IMR-90 (cell line): ENCODE results near the gene MACO1. TPM values are rescaled to one million over a fixed set of nuclear protein-coding genes. Genes with fewer than 3 reads are reported as not detected.

Source experiments
- ATAC-seq: fragments of 200-7000 bp; cut with Tn5 transposase; 2 replicates; pipeline ENCODE4 v1.9.1; 2020; ENCODE audit warnings: low read depth, mild to moderate bottlenecking, moderate library complexity
- BruUV-seq: library from RNA; stranded (reverse); fragments of 400-500 nt; replicated peaks from 2 replicates; lab custom pipeline; 2021; lab: Mats Ljungman, UMichigan
- CTCF ChIA-PET: fragments of 300-600 bp; formaldehyde crosslinking; extraction: SDS; loops from one replicate; lab custom pipeline; 2021; ENCODE audit warnings: antibody characterized with exemption; lab: Yijun Ruan, JAX
- POLR2A ChIA-PET: fragments of 300-600 bp; sonication (Branson Sonifier 250); formaldehyde crosslinking; loops from one replicate; lab custom pipeline; 2022; ENCODE audit warnings: antibody characterized with exemption; ENCODE audit not compliant: unreplicated experiment; lab: Charles Lee
- DNase-seq: peaks from one replicate; pipeline ENCODE4 v3.0.0; 2013
- H2AFZ ChIP-seq: replicated peaks from 2 replicates; pipeline ENCODE3; 2013; ENCODE audit warnings: low read length, mild to moderate bottlenecking; ENCODE audit not compliant: poor library complexity
- H2AK5ac ChIP-seq: 2 replicates; pipeline ENCODE4 v1.6.1; 2013; ENCODE audit warnings: low read depth, low read length, inconsistent platforms
- H2AK9ac ChIP-seq: replicated peaks from 2 replicates; pipeline ENCODE3; 2013; ENCODE audit warnings: mild to moderate bottlenecking, low read depth, low read length, moderate library complexity; ENCODE audit not compliant: poor library complexity
- H2BK120ac ChIP-seq: 2 replicates; pipeline ENCODE4 v1.6.1; 2013; ENCODE audit warnings: low read depth, low read length, inconsistent platforms
- H2BK15ac ChIP-seq: 3 replicates; pipeline ENCODE4 v1.6.1; 2013; ENCODE audit warnings: low read depth, low read length, inconsistent platforms
- H2BK20ac ChIP-seq: 2 replicates; pipeline ENCODE4 v1.6.1; 2013; ENCODE audit warnings: low read depth, mild to moderate bottlenecking, inconsistent platforms, low read length, moderate library complexity
- H2BK5ac ChIP-seq: 2 replicates; pipeline ENCODE4 v1.6.1; 2013; ENCODE audit warnings: mild to moderate bottlenecking, low read depth, low read length, inconsistent platforms; ENCODE audit not compliant: poor library complexity, severe bottlenecking
- H3K14ac ChIP-seq: replicated peaks from 2 replicates; pipeline ENCODE4 v1.6.1; 2013; ENCODE audit warnings: low read depth, low read length, inconsistent platforms
- H3K18ac ChIP-seq: 2 replicates; pipeline ENCODE4 v1.6.1; 2013; ENCODE audit warnings: low read depth, low read length, control low read depth
- H3K23ac ChIP-seq: 2 replicates; pipeline ENCODE4 v1.6.1; 2013; ENCODE audit warnings: low read depth, low read length, inconsistent platforms
- H3K27ac ChIP-seq: 2 replicates; pipeline ENCODE4 v1.5.1; 2013; ENCODE audit warnings: mild to moderate bottlenecking, control low read depth, low read length; ENCODE audit not compliant: insufficient read depth
- H3K27me3 ChIP-seq: 2 replicates; pipeline ENCODE4 v1.6.1; 2013; ENCODE audit warnings: low read length; ENCODE audit not compliant: control insufficient read depth, insufficient read depth
- H3K36me3 ChIP-seq: 2 replicates; pipeline ENCODE4 v1.6.1; 2013; ENCODE audit warnings: low read length, mixed read lengths; ENCODE audit not compliant: control insufficient read depth, insufficient read depth
- H3K4ac ChIP-seq: 2 replicates; pipeline ENCODE4 v1.6.1; 2013; ENCODE audit warnings: low read depth, low read length, inconsistent platforms
- H3K4me1 ChIP-seq: 2 replicates; pipeline ENCODE4 v1.6.1; 2013; ENCODE audit warnings: low read length, mixed read lengths; ENCODE audit not compliant: control insufficient read depth, insufficient read depth
- H3K4me2 ChIP-seq: 2 replicates; pipeline ENCODE4 v1.6.1; 2013; ENCODE audit warnings: low read depth, mild to moderate bottlenecking, control low read depth, low read length, moderate library complexity
- H3K4me3 ChIP-seq: 2 replicates; pipeline ENCODE4 v1.5.1; 2013; ENCODE audit warnings: low read depth, mild to moderate bottlenecking, control low read depth, low read length, moderate library complexity; ENCODE audit not compliant: insufficient read depth
- H3K56ac ChIP-seq: 2 replicates; pipeline ENCODE4 v1.6.1; 2013; ENCODE audit warnings: low read length, inconsistent platforms; ENCODE audit not compliant: insufficient read depth; ENCODE audit errors: extremely low read depth
- H3K79me1 ChIP-seq, 2 experiments: 2 replicates each; pipeline ENCODE4 v1.6.1; 2013; ENCODE audit warnings: low read length in 2 of 2, inconsistent platforms in 1 of 2, low read depth in 1 of 2
- H3K9ac ChIP-seq: 2 replicates; pipeline ENCODE4 v1.6.1; 2013; ENCODE audit warnings: low read depth, low read length, control low read depth
- H3K9me1 ChIP-seq: 2 replicates; pipeline ENCODE4 v1.6.1; 2013; ENCODE audit warnings: low read length, inconsistent platforms; ENCODE audit not compliant: insufficient read depth
- H3K9me3 ChIP-seq: 2 replicates; pipeline ENCODE4 v1.6.1; 2013; ENCODE audit warnings: low read length; ENCODE audit not compliant: control insufficient read depth, insufficient read depth
- H4K20me1 ChIP-seq: 2 replicates; pipeline ENCODE4 v1.6.1; 2013; ENCODE audit warnings: low read length, inconsistent platforms; ENCODE audit not compliant: insufficient read depth
- H4K5ac ChIP-seq: 2 replicates; pipeline ENCODE4 v1.6.1; 2013; ENCODE audit warnings: mild to moderate bottlenecking, low read depth, low read length, control low read depth
- H4K8ac ChIP-seq, 2 experiments: 2 replicates each; pipeline ENCODE4 v1.6.1; 2013; ENCODE audit warnings: low read depth in 2 of 2, low read length in 2 of 2, control low read depth in 1 of 2, inconsistent platforms in 1 of 2
- H4K91ac ChIP-seq: 2 replicates; pipeline ENCODE4 v1.6.1; 2013; ENCODE audit warnings: low read depth, low read length, inconsistent platforms; ENCODE audit not compliant: insufficient read depth
- BHLHE40 ChIP-seq: fragments of 150-350 bp; IDR thresholded peaks from 2 replicates; pipeline ENCODE4 v1.6.1; 2016; ENCODE audit warnings: mild to moderate bottlenecking, low read depth, low read length
- CEBPB ChIP-seq: IDR thresholded peaks from 2 replicates; pipeline ENCODE4 v1.6.1; 2012; ENCODE audit warnings: low read depth, low read length, improper control_type of control experiment
- CHD1 ChIP-seq: IDR thresholded peaks from 2 replicates; pipeline ENCODE4 v1.6.1; 2012; ENCODE audit warnings: low read depth, low read length, improper control_type of control experiment
- FOS ChIP-seq: fragments of 150-350 bp; IDR thresholded peaks from 2 replicates; pipeline ENCODE4 v1.6.1; 2016; ENCODE audit warnings: low read depth, low read length
- MAFK ChIP-seq: IDR thresholded peaks from 2 replicates; pipeline ENCODE4 v1.6.1; 2012; ENCODE audit warnings: low read depth, low read length, improper control_type of control experiment
- MAZ ChIP-seq: IDR thresholded peaks from 2 replicates; pipeline ENCODE4 v1.6.1; 2012; ENCODE audit warnings: low read depth, mild to moderate bottlenecking, low read length, improper control_type of control experiment, moderate library complexity, borderline replicate concordance
- MXI1 ChIP-seq: IDR thresholded peaks from 2 replicates; pipeline ENCODE4 v1.6.1; 2012; ENCODE audit warnings: low read depth, mild to moderate bottlenecking, low read length, moderate library complexity, borderline replicate concordance
- NFE2L2 ChIP-seq: fragments of 150-350 bp; IDR thresholded peaks from 2 replicates; pipeline ENCODE4 v1.6.1; 2016; ENCODE audit warnings: low read depth, mild to moderate bottlenecking, low read length
- POLR2A ChIP-seq: IDR thresholded peaks from 2 replicates; pipeline ENCODE4 v1.6.1; 2012; ENCODE audit warnings: mild to moderate bottlenecking, low read depth, low read length
- RAD21 ChIP-seq: IDR thresholded peaks from 2 replicates; pipeline ENCODE4 v1.6.1; 2012; ENCODE audit warnings: low read length, improper control_type of control experiment
- RCOR1 ChIP-seq: IDR thresholded peaks from 2 replicates; pipeline ENCODE4 v1.6.1; 2012; ENCODE audit warnings: mild to moderate bottlenecking, low read length, improper control_type of control experiment; ENCODE audit not compliant: insufficient replicate concordance
- RFX5 ChIP-seq: IDR thresholded peaks from 2 replicates; pipeline ENCODE4 v1.8.0; 2012; ENCODE audit warnings: low read depth, mild to moderate bottlenecking, low read length, moderate library complexity
- SMC3 ChIP-seq: fragments of 150-350 bp; IDR thresholded peaks from 2 replicates; pipeline ENCODE4 v1.6.1; 2016; ENCODE audit warnings: low read depth, mild to moderate bottlenecking, antibody characterized with exemption, low read length, moderate library complexity
- WGBS, 2 experiments: methylation state at CpG; one replicate each; pipeline versions ENCODE4 v1.1.5 to v1.1.7; 2013; ENCODE audit warnings: missing lambda C conversion rate in 2 of 2; ENCODE audit not compliant: insufficient read length in 1 of 2; ENCODE audit errors: extremely low coverage in 2 of 2; 5-methylcytosine and 5-hydroxymethylcytosine counted together
- dilution Hi-C: fragments of 300-500 bp; cut with HindIII; formaldehyde crosslinking; loops from one replicate; pipeline ENCODE4 v1.14.3; 2018; ENCODE audit warnings: low sequenced_read_pairs; ENCODE audit not compliant: unreplicated experiment
- in situ Hi-C: fragments of 300-500 bp; cut with MboI; formaldehyde crosslinking; loops from 3 replicates; pipeline ENCODE4 v1.14.3; 2019; ENCODE audit warnings: low sequenced_read_pairs, inconsistent platforms, mixed read lengths
- intact Hi-C: fragments of 100-400 bp; cut with micrococcal nuclease; formaldehyde crosslinking; loops from 2 replicates; pipeline ENCODE4 v1.10.0; 2022
- polyA plus RNA-seq, 3 experiments: library from polyadenylated mRNA; depleted of rRNA; stranded (reverse); fragments of >200 nt; gene quantifications; 2 replicates each; pipeline ENCODE4 v1.2.3, GENCODE V29; 2012; ENCODE audit warnings: low replicate concordance in 1 of 3
- total RNA-seq: library from RNA; depleted of rRNA; stranded (reverse); fragments of >200 nt; gene quantifications from 2 replicates; pipeline ENCODE4 v1.2.3, GENCODE V29; 2012
- TF ChIP-seq, protein P1 (sequence below): conservative IDR thresholded peaks from 2 replicates; pipeline ENCODE4 v1.5.1; 2012; ENCODE audit warnings: mild to moderate bottlenecking, low read depth, low read length, improper control_type of control experiment
- TF ChIP-seq, protein P2 (sequence below): fragments of 150-350 bp; IDR thresholded peaks from 2 replicates; pipeline ENCODE4 v1.6.1; 2017; ENCODE audit warnings: mild to moderate bottlenecking, antibody characterized with exemption, low read length, low read depth
- TF ChIP-seq, protein P3 (sequence below): fragments of 150-350 bp; IDR thresholded peaks from 2 replicates; pipeline ENCODE4 v1.6.1; 2016; ENCODE audit warnings: low read depth, mild to moderate bottlenecking, low read length, moderate library complexity, borderline replicate concordance

The MACO1 gene
- total and polyA plus RNA-seq, 2 of the 4 experiments (the other 2 are of a cell fraction), result 6.8 to 12.7 TPM

DNA sequence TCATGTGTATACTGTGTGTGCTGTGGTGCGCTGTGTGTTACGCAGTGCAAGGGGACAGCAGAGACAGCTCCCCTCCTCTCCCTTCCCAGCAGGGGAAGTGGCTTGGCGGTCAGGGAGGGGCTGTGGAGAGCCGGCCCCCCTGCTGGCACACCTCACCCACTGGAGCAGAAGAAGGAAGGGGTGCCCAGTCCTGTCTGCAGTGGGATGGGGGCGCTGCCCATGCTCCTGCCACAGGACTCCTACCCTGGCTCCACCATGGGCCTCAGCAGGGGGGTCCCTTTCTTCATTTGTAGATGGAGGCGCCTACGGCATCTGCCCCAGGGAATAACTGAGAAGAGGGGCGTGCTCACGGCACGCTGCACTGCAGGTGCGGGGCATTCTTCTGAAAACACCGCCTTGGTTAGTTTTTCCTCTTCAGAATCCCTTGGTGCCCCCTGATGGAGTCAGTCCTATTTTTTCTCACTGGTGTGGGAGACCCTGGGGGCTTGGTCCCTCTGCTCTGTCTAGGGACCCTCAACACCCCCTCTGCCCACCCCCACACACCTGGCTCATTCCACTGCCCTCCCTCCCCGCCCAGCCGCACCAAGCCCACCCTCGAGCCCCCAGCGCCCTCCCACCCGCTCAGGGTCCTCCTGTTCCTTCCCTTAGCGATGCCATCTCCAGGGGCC, 99.0 kb downstream of the MACO1 start:
- Histone ChIP-seq H3K9me1 (peaks cover 5% of the 10 kb centered on the region; the same call in 1 of the 2 replicates), H3K14ac (no peak overlapping the region), H2AK5ac (0 out of 2 replicates have a peak overlapping the region, but pooled peaks have one; percentile 48), H3K56ac (no peak overlapping the region), H2BK120ac (no peak overlapping the region), H2AFZ (no peak overlapping the region), H2BK15ac (no peak overlapping the region), H4K91ac (no peak overlapping the region), H3K27ac (no peak overlapping the region), H3K9me3 (peaks cover 11% of the 10 kb centered on the region), H3K4me3 (no peak overlapping the region), H3K79me1 (no peaks in the 10 kb centered on the region), H3K23ac (no peak overlapping the region), H3K36me3 (no peaks in the 10 kb centered on the region), H3K4ac (no peak overlapping the region), H3K18ac (no peak overlapping the region), H3K4me1 (no peaks in the 10 kb centered on the region), H2BK20ac (no peak overlapping the region), H4K20me1 (no peaks in the 10 kb centered on the region), H3K27me3 (peaks cover 21% of the 10 kb centered on the region), H4K8ac (no peak overlapping the region), H3K9ac (no peak overlapping the region), H4K5ac (no peak overlapping the region), H2AK9ac (no peak overlapping the region), H2BK5ac (peak overlapping the region; percentile 70), H3K4me2 (no peak overlapping the region)
- intact Hi-C loops, result loop anchor here (10.0 kb wide), 1 partner anchor 245 kb away; no protein-coding TSS in a partner anchor
- no CpG with 5 or more reads among the region's 18 CpGs for WGBS, 2 experiments
- DNase-seq, result no peak
- in situ Hi-C loops, result loop anchor here (10.0 kb wide), 1 partner anchor 245 kb away; no protein-coding TSS in a partner anchor
- POLR2A ChIA-PET, result no interaction called here
- dilution Hi-C loops, result no loop called here
- TF ChIP-seq POLR2A, result no peak
- no peak for TF ChIP-seq CEBPB
- TF ChIP-seq, protein P1, sequence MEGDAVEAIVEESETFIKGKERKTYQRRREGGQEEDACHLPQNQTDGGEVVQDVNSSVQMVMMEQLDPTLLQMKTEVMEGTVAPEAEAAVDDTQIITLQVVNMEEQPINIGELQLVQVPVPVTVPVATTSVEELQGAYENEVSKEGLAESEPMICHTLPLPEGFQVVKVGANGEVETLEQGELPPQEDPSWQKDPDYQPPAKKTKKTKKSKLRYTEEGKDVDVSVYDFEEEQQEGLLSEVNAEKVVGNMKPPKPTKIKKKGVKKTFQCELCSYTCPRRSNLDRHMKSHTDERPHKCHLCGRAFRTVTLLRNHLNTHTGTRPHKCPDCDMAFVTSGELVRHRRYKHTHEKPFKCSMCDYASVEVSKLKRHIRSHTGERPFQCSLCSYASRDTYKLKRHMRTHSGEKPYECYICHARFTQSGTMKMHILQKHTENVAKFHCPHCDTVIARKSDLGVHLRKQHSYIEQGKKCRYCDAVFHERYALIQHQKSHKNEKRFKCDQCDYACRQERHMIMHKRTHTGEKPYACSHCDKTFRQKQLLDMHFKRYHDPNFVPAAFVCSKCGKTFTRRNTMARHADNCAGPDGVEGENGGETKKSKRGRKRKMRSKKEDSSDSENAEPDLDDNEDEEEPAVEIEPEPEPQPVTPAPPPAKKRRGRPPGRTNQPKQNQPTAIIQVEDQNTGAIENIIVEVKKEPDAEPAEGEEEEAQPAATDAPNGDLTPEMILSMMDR, result no peak
- TF ChIP-seq RAD21, result no peak
- no peak for TF ChIP-seq MAZ
- TF ChIP-seq MAFK, result no peak
- TF ChIP-seq, protein P2, sequence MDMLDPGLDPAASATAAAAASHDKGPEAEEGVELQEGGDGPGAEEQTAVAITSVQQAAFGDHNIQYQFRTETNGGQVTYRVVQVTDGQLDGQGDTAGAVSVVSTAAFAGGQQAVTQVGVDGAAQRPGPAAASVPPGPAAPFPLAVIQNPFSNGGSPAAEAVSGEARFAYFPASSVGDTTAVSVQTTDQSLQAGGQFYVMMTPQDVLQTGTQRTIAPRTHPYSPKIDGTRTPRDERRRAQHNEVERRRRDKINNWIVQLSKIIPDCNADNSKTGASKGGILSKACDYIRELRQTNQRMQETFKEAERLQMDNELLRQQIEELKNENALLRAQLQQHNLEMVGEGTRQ, result no peak
- no peak for TF ChIP-seq RCOR1
- no peak for TF ChIP-seq CHD1
- no peak for TF ChIP-seq BHLHE40
- TF ChIP-seq MXI1, result no peak
- TF ChIP-seq SMC3, result no peak
- TF ChIP-seq FOS, result no peak
- TF ChIP-seq RFX5, result no peak
- TF ChIP-seq, protein P3, sequence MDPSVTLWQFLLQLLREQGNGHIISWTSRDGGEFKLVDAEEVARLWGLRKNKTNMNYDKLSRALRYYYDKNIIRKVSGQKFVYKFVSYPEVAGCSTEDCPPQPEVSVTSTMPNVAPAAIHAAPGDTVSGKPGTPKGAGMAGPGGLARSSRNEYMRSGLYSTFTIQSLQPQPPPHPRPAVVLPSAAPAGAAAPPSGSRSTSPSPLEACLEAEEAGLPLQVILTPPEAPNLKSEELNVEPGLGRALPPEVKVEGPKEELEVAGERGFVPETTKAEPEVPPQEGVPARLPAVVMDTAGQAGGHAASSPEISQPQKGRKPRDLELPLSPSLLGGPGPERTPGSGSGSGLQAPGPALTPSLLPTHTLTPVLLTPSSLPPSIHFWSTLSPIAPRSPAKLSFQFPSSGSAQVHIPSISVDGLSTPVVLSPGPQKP, result no peak
- no peak for TF ChIP-seq NFE2L2
- CTCF ChIA-PET, result no interaction called here
- no peak for ATAC-seq
- BruUV-seq, result no TSS peak
